ENCODE results near the gene THBS2.
"Not testable (repeated sequence)": the region's sequence is repeated elsewhere in the genome, so short reads cannot be mapped to it uniquely, and the experiment has no call there.

Gene THBS2

DNA sequence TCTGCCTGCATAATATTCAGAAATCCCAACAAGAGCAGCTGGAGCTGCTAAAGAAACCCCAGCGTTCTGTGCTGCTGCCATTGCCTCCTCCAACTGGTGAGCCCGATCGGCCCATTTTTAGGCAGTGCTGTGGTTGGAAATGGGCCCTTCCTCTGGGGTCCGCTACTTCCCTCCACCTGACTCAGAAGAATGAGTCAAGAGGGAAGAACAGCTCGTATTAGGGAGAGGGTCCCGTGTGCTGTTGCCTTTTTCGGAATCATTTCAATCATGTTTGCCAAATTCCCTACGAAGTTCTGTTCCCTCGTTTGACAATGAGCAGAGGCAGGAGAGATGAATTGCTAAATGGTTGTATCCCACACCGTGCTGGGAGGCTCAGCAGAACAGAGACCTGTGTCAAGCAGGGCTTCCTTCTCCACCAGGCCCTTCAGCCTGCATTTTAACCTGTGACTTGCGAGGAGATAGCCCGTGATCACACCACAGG is 38.4 kb downstream of the THBS2 start:
- FAIRE-seq (no peak), DNase-seq (ENCODE audit: extremely low spot score, insufficient read length, low read depth) (no peak)

DNA sequence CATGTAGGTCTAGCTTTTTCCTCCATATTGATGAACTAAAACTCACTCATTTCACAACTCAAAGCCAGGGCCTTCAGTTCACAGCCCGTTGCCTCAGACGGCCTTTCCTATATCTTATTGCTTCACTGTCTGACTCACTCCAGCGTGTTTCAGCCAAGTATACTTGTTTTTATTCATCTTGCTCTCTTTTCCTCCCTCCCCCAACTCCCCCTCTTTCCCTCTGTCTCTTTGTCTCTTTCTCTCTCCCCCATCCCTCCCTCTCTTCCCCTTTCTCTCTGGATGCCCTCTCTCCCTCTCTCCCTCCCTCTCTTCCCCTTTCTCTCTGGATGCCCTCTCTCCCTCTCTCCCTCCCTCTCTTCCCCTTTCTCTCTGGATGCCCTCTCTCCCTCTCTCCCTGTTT is 38.9 kb downstream of the THBS2 start:
- FAIRE-seq; DNase-seq (ENCODE audit: extremely low spot score, insufficient read length, low read depth): not testable (repeated sequence)

DNA sequence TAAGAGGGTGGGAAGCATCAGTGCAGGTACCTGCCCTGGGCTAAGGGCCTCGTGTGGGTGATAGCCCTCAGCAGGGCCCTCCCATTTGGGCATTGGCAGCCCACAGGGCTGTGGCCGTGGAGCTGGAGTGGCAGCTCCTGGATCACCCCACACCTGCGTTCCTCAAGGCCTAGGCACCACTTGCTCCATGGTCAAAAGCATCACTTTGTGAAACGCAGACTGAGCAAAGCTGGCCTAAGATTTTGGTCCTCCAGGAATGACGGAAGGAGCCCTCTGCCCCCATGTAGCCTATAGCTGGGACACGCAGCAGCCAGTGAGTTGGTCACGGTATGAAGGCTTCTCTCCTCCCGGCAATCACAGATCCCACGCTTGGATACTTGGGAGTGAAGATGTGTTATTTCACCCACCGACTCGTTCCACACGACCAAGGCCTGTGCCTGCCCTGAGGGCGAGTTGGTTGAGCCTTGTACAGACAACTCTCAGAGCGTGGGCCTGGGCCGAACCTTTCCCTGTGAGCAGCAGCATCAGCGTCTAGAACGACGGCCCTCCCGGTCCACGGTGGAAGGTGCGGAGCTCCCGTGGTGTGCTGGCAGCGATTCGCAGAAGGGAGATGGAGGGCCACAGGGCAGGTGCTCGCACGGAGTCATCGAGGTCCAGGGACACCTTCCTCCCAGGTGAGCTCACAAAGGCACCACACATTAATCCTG is 39.7 kb downstream of the THBS2 start:
- no peak for DNase-seq (ENCODE audit: extremely low spot score, insufficient read length, low read depth)
- FAIRE-seq: no peak

DNA sequence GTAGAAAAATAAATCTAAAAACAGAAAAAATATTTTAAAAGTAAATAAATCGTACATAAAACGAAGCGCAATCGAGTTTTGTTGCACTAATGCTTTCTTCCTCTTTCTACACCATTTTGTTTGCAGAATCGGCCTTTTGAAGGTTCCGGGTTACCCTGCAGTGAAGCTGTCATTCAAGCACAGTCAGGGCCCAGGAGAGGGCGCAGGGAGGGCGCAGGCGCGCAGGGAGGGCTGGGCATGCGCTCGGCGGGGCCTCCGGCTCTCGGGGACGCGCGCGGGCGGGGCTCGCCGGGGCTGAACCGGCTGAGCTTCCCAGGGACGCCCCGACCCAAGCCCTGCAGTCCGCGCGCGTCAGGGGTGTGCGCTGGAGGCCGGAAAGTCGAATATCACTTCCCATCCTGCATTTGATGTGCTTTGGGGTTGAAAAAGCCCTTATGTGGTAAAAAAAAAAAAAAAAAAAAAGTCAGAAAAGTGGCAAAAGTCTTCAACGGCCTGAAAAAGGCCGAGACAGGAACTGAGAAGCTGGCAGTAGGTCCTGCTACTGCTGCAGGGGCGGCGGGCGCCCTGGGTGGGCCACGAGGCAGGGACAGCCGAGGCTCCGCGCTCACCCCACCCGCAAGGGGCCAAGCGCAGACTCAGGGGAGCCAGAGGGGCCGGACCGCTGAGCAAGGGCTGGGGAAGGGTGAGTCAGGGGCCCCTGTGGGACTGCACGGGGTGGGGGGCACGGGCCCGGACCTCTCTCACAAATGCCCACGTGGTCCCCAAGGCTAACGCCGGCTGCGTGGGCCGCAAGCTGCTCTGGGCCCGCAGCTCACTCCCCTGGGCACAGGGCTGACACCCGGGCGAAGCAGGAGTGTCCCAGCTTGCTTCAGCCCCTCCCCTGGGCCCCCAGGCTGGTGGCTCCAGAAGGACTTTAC is 40.5 kb downstream of the THBS2 start:
- peak; percentile 91 for FAIRE-seq
- DNase-seq (ENCODE audit: extremely low spot score, insufficient read length, low read depth): peak; percentile 78

DNA sequence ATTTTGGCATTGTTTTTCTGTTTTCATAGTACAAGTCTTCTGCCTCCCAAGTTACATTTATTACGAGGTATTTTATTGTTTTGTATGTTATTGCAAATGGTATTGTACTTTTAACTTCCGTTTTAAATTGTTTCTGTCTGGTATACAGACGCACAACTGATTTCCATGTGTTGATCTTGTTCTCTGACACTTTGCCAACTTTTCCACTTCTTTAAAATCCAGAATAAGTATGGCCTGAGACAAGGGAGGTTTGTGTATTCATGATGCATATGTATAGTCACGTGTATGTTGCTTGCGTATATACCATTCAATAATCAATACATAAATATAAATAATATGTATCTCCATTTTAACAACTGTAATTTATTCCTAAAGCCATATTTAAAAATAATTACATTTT is 41.2 kb downstream of the THBS2 start:
- FAIRE-seq (no peak), DNase-seq (ENCODE audit: extremely low spot score, insufficient read length, low read depth) (no peak)

DNA sequence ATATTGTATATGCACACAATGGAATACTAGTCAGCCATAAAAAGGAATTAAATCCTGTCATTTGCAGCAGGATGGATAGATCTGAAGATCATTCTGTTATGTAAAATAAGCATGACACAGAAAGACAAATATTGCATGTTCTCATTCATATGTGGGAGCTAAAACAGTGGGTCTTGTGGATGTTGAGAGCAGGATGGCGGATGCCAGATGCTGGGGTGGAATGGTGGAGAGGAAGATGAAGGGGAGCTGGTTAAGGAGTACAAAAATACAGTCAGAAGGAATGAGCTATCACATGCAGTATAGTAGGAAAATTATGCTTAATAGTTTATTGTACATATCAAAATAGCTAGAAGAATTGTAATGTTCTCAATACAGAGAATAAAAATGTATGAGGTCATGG is 41.8 kb downstream of the THBS2 start:
- FAIRE-seq: no peak

DNA sequence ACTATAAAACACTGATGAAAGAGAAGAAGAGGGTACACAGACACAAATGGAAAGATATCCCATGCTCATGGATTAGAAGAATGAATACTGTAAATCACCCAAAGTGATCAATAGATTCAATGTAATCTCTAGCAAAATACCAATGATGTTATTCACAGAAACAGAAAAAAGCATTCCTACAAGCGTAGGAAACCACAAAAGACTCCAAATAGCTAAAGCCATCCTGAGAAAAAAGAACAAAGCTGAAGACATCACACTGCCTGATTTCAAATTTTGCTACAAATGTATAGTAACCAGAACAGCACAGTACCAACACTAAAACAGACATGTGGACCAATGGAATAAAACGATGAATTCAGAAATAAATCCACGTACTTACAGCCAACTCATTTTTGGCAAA is 43.0 kb downstream of the THBS2 start:
- DNase-seq (ENCODE audit: extremely low spot score, insufficient read length, low read depth): no peak
- no peak for FAIRE-seq

More for the DNA sequence above, 41.8 kb downstream of the THBS2 start:
- DNase-seq (ENCODE audit: extremely low spot score, insufficient read length, low read depth): no peak

DNA sequence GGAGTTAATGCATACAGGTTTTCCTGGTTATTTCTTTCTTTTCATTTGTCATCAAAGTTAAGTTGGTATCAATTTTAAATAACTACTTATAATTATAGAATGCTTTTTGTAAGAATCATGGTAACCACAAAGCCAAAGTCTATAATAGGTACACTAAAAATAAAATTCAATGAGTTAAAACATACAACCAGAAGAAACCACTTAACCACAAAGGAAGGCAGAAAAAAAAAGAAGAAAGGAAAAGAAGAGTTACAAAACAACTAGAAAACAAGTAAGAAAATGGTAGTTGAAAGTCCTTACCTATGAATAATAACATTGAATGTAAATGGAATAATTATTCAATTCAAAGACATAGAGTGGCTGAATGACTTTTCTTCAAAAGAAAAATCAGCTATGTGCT is 45.6 kb downstream of the THBS2 start:
- FAIRE-seq: no peak
- no peak for DNase-seq (ENCODE audit: extremely low spot score, insufficient read length, low read depth)

DNA sequence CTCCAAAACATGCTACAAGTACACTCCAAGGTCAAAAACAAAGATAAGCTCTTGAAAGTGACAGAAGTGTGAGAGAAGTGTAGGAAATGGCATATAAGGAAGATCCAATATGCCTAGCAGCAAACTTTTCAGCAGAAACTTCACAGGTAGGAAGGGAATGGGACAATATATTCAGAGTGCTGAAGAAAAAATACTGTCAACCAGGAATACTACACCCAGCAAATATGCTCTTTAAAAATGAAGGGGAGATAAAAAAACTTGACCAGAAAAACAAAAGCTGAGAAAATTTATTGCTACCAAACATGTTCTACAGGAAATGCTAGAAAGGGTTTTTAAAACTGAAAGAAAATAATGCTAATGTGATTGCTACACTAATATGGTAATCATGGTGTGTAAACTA is 46.2 kb downstream of the THBS2 start:
- DNase-seq (ENCODE audit: extremely low spot score, insufficient read length, low read depth) (no peak), FAIRE-seq (no peak)

DNA sequence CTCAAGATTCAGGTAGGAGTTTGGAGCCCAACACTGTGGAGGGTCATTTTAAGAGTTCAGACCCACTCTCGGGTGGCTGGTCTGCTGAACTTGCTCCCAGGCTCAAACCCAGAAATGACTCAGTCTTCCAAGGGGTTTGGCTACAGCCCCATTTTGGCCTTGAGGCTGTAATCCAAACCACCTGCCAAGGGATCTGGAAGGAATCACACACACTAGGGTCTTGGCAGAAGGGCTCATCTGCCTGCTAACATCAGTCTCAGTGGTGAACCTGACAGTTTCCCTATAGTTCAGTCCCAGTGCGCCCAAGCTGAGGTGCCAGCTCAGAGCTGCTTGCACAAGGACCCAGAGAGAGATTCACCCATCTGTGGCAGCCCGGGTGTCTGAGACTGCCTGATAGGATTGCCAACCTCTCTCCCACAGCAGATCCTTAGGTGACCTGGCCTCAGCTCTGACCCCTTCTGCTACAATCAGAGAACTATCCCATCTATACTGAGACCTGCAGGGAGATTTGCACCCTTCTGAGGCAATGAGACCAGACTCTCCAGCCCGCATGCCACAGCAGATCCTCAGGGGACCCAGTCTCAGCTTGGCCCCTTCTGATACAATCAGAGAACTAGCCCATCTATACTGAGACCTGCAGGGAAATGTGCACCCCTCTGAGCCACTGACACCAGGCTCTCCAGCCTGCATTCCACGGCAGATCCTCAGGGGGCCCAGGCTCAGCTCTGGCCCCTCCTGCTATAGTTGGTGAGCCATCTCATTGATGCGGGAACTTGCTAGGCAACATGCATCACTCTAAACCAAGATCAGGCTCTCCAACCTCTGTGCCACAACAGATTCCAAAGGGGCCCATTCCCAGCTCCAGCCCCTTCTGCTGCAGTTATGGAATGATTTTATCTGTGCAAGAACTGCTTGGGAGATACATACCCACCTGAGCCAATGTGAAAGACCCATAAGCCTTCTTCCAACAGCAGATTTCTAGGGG is 48.2 kb downstream of the THBS2 start:
- FAIRE-seq (no peak), DNase-seq (ENCODE audit: extremely low spot score, insufficient read length, low read depth) (no peak)

DNA sequence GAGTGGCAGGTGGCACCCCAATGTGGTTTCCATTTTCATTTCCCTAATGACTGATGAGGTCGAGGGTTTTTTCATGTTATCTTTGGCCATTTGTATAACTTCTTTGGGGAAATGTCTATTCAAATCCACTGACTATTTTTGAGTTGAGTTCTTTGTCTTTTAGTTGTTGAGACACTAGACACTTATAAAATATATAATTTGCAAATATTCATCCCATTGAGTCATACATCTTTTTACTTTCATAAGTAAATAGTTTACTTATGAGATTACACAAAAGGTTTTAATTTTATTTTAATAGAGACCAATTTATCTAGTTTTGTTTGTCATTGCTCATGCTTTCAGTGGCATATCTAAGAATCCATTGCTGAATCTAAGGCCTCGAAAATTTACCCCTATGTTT is 49.5 kb downstream of the THBS2 start:
- DNase-seq (ENCODE audit: extremely low spot score, insufficient read length, low read depth) (no peak), FAIRE-seq (no peak)

DNA sequence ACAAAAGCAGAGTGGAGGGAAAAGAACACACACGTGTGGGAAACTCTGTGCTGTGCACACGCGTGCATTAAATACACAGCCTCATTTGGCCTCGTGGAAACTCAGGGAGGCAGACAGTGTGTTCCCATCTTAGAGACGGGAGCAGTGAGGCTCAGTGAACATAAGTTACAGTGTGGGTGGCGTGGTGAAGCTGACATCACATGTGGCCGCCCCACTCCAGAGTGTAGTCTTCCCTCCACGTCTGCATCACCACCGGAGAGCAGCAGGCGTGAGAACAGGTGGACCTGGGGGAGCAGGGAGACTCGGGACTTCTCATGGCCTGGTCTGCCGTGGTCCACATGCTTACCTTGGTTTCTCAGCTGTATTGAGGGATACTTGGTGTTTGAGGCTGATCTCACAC is 51.7 kb downstream of the THBS2 start:
- DNase-seq (ENCODE audit: extremely low spot score, insufficient read length, low read depth) (no peak), FAIRE-seq (no peak)

DNA sequence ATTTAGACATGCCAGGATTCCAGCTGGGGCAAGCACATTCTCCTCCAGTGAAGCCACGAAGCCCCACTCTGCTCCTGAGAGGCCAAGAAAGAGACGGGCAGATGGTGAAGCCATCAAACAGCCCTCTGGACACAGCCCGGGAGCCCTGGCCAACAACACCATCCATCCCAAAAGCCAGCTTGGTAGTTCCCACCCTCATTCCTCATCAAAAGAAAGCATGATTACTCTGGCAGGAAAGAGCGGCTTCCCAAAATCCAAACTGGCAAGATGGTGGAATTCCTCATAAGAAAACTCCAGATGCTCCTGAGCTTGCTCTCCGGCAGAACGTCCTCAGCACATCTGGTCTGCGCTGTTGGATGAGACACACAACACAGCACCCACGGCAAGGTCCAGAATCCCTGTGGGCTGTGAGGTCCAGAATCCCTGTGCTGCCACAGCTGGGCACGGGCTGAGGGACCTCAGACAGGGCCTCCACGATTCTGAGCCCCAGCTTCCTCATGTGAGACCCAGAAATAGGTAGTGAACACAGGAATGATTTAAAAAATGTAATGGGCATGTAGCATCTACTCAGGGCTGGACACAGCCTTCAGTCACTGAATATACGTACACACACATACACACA is 52.6 kb downstream of the THBS2 start:
- DNase-seq (ENCODE audit: extremely low spot score, insufficient read length, low read depth) (no peak), FAIRE-seq (no peak)

DNA sequence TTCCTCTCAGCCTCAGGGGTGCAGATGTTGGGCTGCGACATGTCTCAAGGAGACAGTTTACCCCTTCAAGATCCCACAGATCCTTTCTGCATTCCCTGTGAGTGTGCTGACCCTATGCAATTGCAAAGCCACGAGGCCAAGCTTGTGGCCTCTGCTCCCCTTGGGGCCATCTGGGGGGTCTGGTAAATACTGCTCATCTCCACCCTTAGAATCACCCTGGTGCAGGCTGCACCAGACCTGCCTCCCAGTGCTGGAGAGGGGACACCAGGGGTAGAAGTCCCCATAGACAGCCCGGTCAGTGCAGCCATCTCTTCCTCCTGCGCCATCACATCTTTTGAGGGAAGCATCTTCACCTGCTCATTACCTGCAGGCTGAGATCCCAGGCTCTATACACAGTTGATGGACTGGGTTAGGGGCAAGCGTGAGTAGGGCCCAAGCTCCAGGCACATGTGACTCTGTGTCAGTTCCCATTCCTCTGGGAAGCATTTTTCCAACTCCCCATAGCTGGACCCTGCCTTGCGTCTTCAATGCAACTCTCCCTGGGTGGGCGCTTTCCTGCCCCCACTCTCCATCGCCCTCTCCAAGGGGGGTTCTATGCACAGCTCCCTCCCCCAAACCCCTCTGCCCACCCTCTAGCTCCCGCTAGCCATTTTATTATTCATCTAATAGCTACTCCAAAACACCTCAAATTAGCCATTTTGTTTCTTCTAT is 53.9 kb downstream of the THBS2 start:
- no peak for DNase-seq (ENCODE audit: extremely low spot score, insufficient read length, low read depth)
- FAIRE-seq: no peak

DNA sequence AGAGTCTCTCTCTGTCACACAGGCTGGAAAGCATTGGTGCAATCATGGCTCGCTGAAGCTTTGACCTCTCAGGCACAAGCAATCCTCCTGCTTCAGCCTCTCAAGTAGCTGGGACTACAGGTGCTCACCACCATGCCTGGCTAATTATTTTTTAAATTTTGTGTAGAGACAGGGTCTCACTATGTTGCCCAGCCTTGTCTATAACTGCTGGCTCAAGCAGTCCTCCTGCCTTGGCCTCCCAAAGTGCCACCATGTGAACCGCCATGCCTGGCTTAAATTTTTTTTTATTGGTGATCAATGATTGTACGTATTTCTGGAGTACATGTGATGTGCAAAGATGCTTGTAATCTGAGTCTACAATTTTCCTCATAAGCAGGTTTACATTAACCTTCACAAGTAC is 54.8 kb downstream of the THBS2 start:
- no peak for FAIRE-seq
- DNase-seq (ENCODE audit: extremely low spot score, insufficient read length, low read depth): no peak

DNA sequence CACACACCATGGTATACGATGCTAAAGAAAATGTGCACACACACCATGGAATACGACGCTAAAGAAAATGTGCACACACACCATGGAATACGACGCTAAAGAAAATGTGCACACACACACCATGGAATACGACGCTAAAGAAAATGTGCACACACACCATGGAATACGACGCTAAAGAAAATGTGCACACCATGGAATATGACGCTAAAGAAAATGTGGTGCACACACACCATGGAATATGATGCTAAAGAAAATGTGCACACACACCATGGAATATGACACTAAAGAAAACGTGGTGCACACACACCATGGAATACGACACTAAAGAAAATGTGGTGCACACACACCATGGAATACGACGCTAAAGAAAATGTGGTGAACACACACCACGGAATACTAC is 55.7 kb downstream of the THBS2 start:
- DNase-seq (ENCODE audit: extremely low spot score, insufficient read length, low read depth); FAIRE-seq: not testable (repeated sequence)

DNA sequence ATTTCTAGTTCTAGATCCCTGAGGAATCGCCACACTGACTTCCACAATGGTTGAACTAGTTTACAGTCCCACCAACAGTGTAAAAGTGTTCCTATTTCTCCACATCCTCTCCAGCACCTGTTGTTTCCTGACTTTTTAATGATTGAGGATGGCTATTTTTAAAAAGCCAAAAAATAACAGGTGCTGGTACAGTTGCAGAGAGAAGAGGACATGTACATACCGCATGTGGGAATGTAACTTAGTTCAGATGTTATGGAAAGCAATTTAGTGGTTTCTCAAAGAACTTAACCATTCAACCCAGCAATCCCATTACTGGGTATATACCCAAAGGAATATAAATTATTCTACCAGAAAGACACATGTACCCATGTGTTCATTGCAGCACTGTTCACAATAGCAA is 57.4 kb downstream of the THBS2 start:
- FAIRE-seq; DNase-seq (ENCODE audit: extremely low spot score, insufficient read length, low read depth): not testable (repeated sequence)

DNA sequence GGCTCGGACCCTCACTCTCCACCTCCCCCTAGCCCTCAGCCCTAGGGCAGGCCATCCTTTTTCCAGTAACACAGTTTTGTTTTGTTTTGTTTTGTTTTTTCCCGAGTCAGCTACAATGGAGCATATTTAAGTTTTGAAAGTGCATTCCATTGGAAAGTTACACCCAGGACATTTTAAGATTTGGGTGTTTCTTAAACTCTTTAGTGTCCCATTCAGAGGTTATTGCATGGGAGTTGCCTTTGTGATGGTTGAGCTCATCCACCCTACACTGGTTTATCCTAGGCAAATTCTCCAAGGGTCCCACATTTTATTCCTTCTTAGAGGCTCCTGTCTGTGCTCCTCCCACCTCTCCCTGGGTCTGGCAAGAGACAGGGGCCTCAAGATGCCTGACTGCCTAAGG is 58.9 kb downstream of the THBS2 start:
- DNase-seq (ENCODE audit: extremely low spot score, insufficient read length, low read depth) (no peak), FAIRE-seq (no peak)

DNA sequence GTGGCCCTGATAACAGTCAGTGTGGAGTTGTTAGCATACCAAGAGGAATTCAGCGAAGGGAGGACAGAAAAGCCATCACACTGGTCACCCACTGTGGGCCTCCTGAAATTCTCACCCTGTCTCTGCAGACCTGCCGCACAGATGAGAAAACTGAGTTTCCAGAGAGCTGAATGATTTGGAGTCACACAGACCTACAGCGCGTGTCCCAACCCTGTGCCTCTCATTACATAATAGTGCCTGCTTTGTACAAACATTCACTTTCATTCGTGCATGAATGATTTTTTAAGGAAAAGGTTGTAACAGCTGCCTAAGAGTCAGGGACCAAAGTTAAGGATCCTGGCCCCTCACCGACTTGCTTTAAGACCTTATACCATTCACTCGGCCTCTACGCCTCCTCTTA is 62.7 kb downstream of the THBS2 start:
- FAIRE-seq (no peak), DNase-seq (ENCODE audit: extremely low spot score, insufficient read length, low read depth) (no peak)
